Mucosa of descending colon (tissue), 3 donors: ENCODE data around the gene MARK3. TPM values are rescaled to one million over a fixed set of nuclear protein-coding genes. Genes with fewer than 3 reads are reported as not detected.

Source experiments
- ATAC-seq: fragments of 200-7000 bp; cut with Tn5 transposase; one replicate; pipeline ENCODE4 v1.9.1; 2020; ENCODE audit warnings: mild to moderate bottlenecking, moderate library complexity
- DNase-seq, 3 donors: peaks; one replicate each; pipeline ENCODE4 v3.0.0-alpha.2; 2020
- H3K36me3 ChIP-seq: fragments of 200-600 bp; one replicate; pipeline ENCODE4 v1.8.0; 2021; ENCODE audit warnings: low read depth, mild to moderate bottlenecking
- H3K4me1 ChIP-seq: fragments of 200-600 bp; one replicate; pipeline ENCODE4 v1.8.0; 2021; ENCODE audit warnings: low read depth, mild to moderate bottlenecking
- H3K4me3 ChIP-seq: fragments of 200-600 bp; one replicate; pipeline ENCODE4 v1.8.0; 2021; ENCODE audit warnings: mild to moderate bottlenecking
- H3K9me3 ChIP-seq: fragments of 200-600 bp; one replicate; pipeline ENCODE4 v1.8.0; 2021; ENCODE audit warnings: mild to moderate bottlenecking
- intact Hi-C, 2 donors: fragments of 100-400 bp; cut with DNase I in 1 of 2; cut with micrococcal nuclease in 1 of 2; formaldehyde crosslinking; loops; one replicate each; pipeline versions ENCODE4 v1.11.0 to v1.11.1; 2022; cut with DNase I, micrococcal nuclease
- total RNA-seq, 3 donors: library from RNA; stranded (reverse); fragmentation: NEBNext Ultra II Directional in 2 of 3; extraction: Animal tissue kit (Norgen Biotek cat#: 25700) in 2 of 3; gene quantifications; one replicate each; pipeline versions ENCODE4 v1.2.1 to v1.2.4, GENCODE V29; 2021 to 2023
- TF ChIP-seq, protein P1 (sequence below): fragments of 200-600 bp; IDR thresholded peaks from one replicate; pipeline ENCODE4 v1.8.0; 2022; ENCODE audit warnings: antibody characterized with exemption, mild to moderate bottlenecking
- donor health status: DM: no; HTN: no; CAD: no; lungs with moderate emphysema.
- donor health status: DM: no; HTN: no; CAD: no.
- donor health status: DM: no; HTN: yes; CAD: no.

The MARK3 gene
- total RNA-seq, 3 donors from 2014 or later, result 60.8 to 85.7 (median 66.8) TPM

DNA sequence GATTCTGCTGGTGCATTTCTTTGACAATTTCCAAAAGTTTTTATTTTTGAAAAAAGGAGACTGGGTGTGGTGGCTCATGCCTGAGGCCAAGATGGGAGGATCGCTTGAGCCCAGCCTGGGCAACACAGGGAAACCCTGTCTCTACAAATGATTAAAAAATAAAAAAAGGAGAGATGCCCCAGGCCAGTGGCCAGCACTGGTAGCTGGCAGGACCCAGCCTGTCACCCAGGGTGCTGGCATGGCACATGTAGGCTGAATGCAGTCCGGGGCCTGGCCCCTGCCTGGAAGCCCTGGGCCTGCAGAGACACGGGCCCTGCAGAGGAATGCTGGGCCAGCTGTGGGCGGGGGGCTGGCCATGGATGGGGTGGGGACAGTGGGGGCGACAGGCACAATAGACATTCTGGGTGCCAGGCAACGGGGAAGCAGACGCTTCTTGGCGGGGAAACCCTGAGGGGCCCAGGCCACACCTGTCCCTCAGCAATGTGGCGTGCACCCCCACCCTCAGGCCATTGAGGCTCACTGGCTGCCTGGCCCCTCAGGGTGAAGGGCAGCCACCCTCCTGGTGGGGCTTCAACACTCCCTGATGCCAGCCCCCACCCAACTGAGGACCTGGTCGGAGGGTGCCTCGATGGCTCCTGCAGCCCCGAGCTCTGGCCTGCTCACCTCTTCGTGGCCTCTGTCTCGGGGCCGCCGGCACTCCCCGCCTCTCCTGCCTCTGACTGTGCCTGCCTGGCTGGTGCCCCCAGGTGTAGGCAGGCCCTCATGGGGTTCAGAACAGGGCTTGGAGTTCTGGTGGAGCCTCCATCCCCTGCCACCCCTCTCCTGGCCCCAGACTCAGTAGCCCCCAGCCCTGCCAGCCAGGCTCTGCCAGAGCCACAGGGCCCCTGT lies 155.8 kb downstream of the MARK3 start:
- no peak overlapping the region for H3K4me3 ChIP-seq
- DNase-seq (peak in 2 of 3 donors; percentile 45 to 51), ATAC-seq (no peak)
- no peaks in the 10 kb centered on the region for H3K9me3 ChIP-seq
- TF ChIP-seq, protein P1, sequence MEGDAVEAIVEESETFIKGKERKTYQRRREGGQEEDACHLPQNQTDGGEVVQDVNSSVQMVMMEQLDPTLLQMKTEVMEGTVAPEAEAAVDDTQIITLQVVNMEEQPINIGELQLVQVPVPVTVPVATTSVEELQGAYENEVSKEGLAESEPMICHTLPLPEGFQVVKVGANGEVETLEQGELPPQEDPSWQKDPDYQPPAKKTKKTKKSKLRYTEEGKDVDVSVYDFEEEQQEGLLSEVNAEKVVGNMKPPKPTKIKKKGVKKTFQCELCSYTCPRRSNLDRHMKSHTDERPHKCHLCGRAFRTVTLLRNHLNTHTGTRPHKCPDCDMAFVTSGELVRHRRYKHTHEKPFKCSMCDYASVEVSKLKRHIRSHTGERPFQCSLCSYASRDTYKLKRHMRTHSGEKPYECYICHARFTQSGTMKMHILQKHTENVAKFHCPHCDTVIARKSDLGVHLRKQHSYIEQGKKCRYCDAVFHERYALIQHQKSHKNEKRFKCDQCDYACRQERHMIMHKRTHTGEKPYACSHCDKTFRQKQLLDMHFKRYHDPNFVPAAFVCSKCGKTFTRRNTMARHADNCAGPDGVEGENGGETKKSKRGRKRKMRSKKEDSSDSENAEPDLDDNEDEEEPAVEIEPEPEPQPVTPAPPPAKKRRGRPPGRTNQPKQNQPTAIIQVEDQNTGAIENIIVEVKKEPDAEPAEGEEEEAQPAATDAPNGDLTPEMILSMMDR, result no peak
- intact Hi-C loops, result no loop called here
- H3K36me3 ChIP-seq, result no peaks in the 10 kb centered on the region
- peaks cover 56% of the 10 kb centered on the region for H3K4me1 ChIP-seq

DNA sequence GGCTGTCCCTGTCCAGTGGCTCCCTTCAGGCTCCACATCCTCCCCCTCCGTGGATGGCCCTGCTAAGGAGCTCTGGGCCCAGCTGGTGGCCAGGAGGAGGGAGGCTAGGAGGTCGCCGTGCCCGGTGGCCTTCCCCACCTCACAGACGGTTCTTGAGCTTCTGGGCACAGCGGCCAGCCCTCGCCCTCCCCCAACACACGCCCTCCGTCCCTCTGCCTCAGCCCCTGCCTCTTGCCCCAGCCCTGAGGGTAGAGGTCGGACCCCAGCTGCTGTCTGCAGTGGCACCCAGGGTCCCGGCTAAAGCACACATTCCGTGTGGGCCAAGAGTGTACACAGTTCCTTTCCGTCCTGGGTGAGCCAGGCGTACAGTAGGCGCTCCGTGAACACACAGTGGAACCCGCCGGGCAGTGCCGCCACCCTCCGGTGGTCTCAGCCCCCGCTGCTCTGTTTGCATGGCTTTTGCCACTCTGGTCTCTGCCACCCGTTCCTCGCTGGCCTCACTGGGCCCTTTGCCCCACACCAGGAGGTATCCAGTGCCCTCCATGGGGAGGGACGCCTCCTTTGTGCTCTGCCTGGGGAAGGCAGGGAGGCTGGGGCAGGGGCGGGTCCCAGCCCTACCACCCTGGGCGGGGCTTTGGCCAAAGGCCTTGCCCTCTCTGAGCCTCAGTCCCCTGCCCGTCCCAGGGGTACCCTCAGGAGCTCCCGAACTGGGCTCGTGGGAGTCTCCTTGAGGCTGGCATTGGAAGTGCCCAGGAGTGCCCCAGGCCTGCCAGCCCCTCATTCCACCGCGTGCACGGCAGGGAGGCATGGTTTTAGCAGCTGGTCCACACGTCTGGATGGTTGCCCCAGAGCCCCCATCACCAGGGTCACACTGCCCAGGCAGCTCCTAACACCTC lies 156.7 kb downstream of the MARK3 start:
- peak in 2 of 3 donors; percentile 57 to 58 for DNase-seq
- peak; percentile 20 for ATAC-seq
- H3K4me1 ChIP-seq, result peaks cover 58% of the 10 kb centered on the region
- H3K9me3 ChIP-seq, result no peaks in the 10 kb centered on the region
- intact Hi-C loops, result no loop called here
- TF ChIP-seq, protein P1, result no peak
- H3K36me3 ChIP-seq, result no peaks in the 10 kb centered on the region
- H3K4me3 ChIP-seq, result no peak overlapping the region

DNA sequence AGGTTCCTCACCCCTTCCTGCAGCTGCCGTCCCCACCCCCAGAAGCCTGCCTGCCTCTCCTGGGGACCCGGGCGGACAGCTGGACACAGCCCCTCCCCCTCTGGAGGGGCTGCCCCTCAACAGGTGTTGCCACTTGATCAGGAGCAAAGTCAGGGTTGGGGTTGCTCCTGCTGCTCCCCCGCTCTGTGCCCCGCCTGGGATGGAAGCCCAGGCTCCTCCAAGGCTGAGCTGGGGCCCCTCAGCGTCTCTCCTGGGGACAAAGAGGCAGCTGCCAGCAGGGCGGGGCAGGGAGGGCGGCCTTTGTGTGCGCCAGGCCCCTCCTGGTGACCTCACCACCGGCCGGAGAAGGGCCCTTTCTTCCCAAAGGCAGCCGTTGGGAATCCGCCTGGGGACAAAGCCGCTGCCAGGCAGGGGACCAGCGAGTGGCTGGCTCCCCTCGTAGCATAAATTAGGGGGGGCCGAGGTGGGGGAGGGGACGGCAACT lies 157.4 kb downstream of the MARK3 start:
- ATAC-seq, result peak; percentile 53
- TF ChIP-seq, protein P1, result no peak
- intact Hi-C loops, result no loop called here
- Histone ChIP-seq H3K4me3 (no peak overlapping the region), H3K4me1 (peaks cover 59% of the 10 kb centered on the region), H3K36me3 (no peaks in the 10 kb centered on the region), H3K9me3 (no peaks in the 10 kb centered on the region)
- peak in 2 of 3 donors; percentile 74 to 75 for DNase-seq

- Histone ChIP-seq H3K36me3 (no peaks in the 10 kb centered on the region), H3K4me1 (peaks cover 59% of the 10 kb centered on the region), H3K4me3 (no peak overlapping the region), H3K9me3 (no peaks in the 10 kb centered on the region)
- intact Hi-C loops, result no loop called here
- no peak for ATAC-seq
- peak in 2 of 3 donors; percentile 35 to 46 for DNase-seq
- TF ChIP-seq, protein P1, result no peak
These were observed 157.9 kb downstream of the MARK3 start for GRCh38 chr14:103543140-103543539.

DNA sequence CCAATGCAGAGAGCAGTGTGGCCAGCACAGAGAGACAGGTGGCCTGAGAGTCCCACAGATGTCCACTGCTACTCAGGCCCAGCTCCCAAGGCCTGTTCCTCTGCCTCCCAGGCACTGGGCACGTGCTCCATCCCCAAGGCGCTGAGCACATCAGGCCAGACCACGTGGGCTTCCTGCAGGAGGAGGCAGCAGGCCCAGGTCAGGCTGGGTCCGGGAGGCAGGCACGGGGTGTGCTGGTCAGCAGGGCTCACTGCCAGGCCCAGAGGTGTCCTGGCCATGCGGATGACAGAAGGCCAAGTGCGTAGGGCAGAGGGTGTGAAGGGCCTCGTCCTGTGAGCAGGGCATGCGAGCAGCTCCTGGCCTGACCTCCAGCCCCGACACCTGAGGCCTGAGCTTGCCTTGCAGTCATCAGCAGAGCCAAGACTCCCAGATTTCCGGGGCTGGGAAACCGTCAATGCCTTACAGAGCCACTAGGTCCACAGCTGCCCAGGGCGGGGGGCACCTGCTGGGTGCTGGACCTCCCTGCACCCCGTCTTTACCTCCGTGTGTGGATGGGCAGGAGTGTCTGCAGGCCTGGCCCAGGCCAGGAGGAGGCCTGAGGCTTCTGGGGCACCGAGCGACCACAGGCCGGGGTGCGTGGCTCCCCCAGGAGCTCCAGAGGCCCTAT lies 158.6 kb downstream of the MARK3 start:
- no peaks in the 10 kb centered on the region for H3K36me3 ChIP-seq
- no peaks in the 10 kb centered on the region for H3K9me3 ChIP-seq
- no peak overlapping the region for H3K4me3 ChIP-seq
- TF ChIP-seq, protein P1, result no peak
- DNase-seq, result peak in 2 of 3 donors; percentile 38 to 56
- intact Hi-C loops, result no loop called here
- no peak for ATAC-seq
- H3K4me1 ChIP-seq, result peaks cover 54% of the 10 kb centered on the region
